GM18498 (cell line): ENCODE results near the gene STX10.

Experiments
- ATAC-seq: cut with Tn5 transposase; IDR thresholded peaks from one replicate; pipeline ENCODE4 v1.9.1; 2021; ENCODE audit warnings: mild to moderate bottlenecking, moderate library complexity; ENCODE audit not compliant: unreplicated experiment

The STX10 gene

DNA sequence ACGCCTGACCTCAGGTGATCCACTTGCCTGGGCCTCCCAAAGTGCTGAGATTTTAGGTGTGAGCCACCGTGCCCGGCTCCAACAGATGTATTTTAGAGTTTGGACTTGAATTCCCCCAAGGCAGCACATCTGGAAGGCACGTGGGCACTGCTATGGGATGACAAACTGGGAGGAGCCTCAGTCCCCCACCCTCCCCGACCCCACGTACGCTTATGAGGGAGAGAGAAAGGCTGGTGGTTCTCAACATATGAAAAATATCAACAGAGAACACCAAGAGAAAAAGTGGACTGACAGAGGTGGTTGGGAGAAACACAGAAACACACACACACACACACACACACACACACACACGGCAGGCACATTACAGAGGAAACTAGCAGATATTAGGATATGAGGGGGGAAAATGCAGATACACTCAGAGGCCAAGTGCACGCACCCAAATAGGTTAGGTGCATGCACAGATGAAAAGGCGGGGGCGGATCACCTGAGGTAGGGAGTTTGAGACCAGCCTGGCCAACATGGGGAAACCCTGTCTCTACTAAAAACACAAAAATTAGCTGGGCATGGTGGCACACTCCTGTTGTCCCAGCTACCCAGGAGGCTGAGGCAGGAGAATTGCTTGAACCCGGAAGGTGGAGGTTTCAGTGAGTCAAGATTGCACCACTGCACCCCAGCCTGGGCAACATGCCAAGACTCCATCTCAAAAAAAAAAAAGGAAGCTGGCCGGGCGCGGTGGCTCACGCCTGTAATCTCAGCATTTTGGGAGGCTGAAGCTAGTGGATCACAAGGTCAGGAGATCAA is 3.2 kb downstream of the STX10 start:
- no peak for ATAC-seq

DNA sequence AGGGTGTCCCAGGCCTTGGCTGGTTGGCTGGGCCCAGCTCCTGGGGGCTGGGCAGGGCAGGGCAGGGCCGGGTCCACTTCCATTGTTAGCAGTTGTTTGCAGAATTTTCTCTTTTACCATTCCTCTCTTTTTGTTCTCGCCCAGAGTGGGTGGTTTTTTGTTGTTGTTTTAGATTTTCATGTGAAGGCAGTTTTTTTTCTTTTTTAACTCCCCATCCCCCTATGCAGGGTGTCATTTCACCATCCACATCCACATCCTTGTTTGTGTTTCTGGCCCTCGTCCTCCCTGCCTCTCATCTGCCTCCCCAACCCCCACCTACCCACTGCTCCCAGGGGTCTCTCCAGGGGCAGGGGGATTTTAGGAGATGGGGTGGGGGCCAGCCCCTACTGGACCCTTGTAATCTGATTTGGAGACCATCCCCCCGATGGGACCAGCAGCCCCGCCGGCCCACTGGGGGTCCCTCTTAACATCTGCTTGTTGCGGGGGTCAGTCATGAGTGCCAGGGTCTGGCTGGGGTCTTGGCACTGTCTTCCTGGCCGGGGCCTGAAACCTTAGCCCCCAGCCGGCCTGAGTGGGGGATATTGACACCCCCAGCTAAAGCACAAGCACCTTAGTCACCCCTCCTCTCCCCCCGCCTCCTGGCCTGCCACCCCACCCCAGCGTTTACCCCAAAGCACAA is 10.4 kb downstream of the STX10 start:
- no peak for ATAC-seq

DNA sequence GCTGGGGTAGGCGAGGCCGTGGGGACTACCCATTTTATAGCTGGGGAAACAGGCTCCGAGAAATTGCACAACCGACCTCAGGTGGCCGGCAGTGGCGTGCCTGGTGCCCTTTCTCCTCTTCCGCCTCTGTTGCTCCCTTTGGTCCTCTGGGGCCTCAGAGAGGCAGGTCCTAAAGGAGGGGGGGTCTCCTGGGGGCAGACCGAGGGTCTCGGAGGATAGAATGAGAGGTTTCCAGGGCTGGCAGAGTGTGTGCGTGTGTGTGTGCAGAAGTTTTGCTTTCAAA is 11.3 kb downstream of the STX10 start:
- no peak for ATAC-seq

DNA sequence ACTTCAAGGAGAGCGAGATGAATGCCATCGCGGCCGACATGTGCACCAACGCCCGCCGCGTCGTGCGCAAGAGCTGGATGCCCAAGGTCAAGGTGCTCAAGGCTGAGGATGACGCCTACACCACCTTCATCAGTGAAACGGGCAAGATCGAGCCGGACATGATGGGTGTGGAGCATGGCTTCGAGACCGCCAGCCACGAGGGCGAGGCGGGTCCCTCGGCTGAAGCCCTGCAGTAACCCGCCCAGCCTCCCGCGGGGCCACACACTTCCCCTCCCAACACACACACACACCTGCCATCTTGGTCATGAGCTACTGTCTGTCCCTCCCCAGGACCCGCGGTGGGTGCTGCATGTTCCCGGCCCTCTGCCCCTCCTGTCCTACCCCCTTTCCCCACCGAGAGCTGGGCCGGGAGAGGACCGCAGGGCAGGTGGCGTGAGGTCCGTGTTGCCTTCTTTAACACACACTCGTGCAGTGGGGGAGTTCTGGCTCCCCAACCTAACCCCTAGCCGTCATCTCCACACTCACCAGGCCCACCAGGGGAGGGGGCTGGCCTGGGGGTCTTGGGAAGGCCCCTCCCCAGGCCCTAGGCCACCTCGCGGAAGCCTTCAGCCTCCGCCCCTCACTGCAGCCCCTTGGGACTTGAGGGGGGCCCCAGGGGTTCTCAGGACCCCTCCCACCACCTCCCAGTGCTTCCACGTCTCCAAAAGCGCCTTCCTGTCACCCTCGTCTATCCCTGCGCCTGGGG is 11.8 kb downstream of the STX10 start:
- no peak for ATAC-seq

DNA sequence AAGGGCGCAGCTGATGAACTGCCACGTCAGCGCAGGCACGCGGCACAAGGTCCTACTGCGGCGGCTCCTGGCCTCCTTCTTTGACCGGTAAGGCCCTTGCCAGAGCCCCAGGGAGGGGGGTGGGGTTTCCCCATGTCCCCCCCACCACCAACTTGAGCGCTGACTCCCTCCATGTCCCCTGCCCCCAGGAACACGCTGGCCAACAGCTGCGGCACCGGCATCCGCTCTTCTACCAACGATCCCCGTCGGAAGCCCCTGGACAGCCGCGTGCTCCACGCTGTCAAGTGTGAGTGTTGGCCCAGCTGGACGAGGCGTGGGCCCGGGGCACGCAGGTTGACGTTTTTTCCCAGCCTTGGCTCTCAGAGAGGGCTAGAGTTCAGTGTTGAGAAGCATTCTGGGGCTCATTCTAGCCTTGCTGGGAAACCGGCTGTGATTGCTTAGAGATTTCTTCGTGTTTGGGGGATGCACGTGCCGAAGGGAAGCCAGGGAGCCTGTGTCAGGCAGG is 12.8 kb downstream of the STX10 start:
- ATAC-seq: no peak

DNA sequence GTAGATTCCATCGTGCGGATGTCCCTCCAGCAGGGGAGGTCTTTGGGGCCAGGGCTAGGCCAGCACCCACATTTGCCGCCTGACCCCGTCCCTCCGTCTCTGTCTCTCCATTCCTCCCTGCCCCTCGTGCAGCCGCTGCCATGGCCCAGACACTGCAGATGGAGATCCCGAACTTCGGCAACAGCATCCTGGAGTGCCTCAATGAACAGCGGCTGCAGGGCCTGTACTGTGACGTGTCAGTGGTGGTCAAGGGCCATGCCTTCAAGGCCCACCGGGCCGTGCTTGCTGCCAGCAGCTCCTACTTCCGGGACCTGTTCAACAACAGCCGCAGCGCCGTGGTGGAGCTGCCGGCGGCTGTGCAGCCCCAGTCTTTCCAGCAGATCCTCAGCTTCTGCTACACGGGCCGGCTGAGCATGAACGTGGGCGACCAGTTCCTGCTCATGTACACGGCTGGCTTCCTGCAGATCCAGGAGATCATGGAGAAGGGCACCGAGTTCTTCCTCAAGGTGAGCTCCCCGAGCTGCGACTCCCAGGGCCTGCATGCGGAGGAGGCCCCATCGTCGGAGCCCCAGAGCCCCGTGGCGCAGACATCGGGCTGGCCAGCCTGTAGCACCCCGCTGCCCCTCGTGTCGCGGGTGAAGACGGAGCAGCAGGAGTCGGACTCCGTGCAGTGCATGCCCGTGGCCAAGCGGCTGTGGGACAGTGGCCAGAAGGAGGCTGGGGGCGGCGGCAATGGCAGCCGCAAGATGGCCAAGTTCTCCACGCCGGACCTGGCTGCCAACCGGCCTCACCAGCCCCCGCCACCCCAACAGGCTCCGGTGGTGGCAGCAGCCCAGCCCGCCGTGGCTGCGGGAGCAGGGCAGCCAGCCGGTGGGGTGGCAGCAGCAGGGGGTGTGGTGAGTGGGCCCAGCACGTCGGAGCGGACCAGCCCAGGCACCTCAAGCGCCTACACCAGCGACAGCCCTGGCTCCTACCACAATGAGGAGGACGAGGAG is 14.8 kb downstream of the STX10 start:
- ATAC-seq: no peak

DNA sequence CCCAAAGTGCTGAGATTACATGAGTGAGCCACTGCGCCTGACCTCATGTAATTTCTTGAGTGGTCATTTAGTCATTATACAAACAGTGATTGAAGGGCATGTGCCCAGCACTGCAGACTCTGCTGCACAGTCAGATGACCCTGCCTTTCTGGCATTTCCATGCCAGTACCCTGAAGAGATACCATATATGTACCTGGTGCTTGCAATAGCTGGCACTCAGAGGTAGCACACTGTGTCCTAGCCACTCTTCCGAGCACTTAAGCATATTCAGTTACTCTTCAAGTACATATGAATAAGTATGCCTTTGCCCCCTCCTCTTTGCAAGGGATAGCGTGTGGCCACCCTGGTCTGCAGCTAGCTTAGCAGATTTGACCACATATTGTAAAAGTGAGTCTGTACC is 15.5 kb downstream of the STX10 start:
- ATAC-seq: no peak

DNA sequence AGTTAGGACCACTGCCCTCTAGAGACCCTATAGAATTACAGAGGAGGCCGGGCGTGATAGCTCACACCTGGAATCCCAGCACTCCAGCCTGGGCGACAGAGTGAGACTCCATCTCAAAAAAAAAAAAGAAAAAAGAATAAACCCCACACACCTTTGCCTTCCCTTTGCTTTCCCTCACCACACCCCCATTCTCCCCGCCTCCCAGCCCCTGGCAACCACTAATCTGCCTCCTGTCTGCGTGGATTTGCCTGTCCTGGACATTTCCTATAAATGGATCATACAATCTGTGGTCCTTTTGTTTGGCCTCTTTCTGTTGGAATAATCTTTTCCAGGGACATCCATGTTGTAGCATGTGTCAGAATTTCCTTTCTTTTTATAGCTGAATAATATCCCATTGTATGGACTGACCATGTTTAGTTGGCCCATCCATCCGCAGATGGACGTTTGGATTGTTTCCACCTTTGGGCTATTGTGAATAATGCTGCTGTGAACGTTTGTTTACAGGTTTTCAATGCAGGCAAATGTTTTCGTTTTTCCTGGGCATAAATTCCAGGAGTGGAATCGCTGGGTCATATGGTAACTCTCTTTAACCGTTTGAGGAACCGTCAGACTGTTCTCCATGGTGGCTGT is 16.8 kb downstream of the STX10 start:
- ATAC-seq: no peak

DNA sequence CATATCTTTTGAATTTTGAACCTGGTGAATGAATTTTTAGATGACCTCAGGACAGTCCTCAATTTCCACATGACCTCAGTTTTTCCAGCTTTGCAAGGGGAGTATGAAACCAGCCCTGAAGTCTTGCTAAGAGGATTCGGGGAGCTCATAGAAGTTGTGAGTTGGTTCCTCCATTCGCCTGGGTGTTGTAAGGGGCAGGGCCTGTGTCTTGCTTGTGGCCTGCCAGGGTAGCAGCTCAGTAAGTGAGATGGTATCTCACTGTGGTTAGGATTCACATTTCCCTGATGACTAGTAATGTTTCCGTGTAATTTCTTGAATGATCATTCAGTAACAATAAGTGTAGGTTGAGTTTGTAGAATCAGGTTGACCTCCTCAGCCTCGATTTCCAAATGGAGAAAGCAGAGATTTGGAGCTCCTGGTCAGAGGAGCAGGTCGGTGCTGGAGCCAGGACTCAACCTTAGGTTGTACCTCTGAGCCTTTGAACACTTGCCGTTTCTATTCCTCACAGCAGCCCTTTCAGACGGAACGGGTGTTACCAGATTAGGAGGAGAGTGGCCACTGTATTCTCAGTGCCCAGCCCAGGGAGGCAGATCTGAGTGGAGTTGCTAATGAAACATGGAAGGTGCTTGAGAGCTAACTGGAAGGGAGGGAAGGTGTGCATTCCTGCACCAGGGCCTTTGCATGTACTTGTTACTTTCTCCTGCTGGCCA is 17.5 kb downstream of the STX10 start:
- no peak for ATAC-seq

DNA sequence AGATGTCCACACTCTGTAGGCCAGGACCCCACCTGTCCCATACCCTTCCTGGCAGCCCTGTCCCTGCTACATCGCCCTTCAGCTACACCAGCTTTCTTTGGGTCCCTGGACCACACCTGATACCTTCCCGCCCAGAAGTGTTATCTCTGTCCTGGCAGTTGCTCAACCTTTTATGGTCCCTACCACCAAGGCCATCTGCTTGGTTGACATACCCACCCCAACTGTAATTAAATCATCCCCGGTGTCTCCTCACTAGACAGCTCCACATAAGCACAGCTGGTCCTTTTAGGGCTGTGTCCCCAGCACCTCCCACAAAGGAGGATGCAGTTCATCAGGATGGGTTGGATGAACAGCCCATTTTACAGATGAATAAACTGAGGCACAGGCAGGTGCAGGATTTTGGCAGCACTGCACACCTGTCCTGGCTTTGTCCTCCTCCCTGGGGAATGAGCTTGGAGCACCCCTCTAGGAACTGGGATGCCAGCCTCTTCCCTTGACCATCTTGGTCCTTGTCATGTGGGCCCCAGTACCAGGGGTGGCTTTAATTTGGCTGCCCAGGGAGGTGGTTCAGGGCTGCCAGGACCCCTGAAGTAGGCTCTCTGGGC is 19.2 kb downstream of the STX10 start:
- ATAC-seq: no peak

DNA sequence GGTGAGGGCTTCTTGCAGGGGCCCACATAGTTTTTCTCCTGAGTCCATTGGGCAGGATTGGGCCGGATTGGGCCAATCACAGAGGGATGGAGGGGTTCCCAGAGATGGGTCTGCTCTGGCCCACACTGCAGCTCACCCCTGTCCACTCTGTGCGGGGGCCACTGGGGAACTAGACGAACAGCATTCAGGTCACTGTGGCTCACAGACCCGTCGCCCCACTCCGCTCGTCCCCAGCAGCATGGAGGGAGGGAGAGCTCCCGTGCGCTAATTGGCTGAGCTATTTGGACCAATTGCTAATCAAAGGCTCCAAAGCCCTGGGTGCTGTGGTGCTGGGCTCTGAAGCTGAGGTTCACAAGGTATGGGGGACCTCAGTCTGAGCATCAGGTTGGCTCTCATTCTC is 20.8 kb downstream of the STX10 start:
- ATAC-seq: no peak

DNA sequence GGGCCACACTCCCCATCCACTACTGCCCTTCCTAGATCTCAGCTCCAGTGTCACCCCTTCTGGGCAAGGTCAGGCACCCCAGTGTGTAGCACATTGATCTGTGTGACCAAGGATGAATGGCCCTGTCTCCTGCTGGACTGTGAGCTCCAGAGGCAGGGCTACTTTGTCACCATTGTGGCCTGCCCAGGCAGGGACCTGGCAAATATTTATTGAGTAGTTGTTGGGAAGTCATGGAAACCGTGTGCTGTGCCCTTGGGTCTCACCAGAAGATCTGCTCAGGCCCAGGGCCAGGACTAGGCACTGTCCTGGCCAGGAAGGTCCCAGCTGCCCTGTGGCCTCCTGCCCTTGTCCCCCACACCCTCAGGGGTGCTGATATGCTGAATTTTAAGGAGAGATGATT is 21.6 kb downstream of the STX10 start:
- ATAC-seq: no peak

DNA sequence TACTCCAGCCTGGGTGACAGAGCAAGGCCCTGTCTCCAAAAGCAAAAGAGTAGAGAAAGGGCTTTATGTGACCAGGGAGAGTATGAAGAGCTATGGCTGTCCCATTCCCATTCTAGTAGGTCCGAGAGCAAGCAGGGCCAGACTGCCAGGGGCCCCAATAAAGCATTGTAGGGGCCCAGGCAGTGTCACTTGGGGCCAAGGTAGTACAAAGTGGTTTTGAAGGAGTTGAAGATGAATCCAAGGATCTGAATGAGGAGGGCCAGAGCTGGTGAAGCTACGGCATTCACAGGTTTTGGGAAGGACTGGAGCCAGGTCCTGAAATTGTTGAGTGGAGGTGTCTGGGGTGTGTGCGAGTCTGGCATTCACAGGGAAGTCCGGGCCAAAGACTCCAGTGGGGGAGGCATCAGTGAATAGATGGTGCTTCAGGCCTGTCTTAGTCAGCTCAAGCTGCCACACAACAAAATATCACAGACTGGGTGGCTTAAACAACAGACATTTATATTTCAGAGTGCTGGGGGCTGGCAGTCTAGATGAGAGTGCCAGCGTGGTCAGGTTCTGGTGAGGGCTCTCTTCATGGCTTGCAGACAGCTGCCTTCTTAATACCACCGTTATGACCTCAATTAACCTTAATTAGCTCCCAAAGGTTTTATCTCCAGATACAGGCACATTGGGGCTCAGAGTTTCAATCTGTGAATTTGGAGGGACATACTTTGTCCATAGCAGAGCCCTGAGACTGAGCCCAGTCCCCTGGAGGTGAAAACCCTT is 22.2 kb downstream of the STX10 start:
- ATAC-seq: no peak

DNA sequence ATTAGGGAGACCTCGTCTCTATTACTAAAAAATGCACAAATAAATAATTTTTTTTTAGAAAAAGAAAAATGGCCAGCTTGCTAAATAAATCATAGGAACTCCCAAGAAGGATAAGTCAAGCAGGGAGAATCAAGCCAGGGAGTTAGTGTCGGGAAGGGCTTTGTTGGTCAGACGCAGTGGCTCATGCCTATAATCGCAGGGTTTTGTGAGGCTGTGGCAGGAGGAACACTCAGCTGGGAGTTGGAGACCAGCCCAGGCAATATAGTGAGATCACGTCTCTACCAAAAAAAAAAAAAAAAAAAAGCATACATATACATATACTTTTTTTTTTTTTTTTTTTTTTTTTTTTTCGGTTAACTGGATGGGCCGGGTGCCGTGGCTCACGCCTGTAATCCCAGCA is 23.1 kb downstream of the STX10 start:
- ATAC-seq: no peak

DNA sequence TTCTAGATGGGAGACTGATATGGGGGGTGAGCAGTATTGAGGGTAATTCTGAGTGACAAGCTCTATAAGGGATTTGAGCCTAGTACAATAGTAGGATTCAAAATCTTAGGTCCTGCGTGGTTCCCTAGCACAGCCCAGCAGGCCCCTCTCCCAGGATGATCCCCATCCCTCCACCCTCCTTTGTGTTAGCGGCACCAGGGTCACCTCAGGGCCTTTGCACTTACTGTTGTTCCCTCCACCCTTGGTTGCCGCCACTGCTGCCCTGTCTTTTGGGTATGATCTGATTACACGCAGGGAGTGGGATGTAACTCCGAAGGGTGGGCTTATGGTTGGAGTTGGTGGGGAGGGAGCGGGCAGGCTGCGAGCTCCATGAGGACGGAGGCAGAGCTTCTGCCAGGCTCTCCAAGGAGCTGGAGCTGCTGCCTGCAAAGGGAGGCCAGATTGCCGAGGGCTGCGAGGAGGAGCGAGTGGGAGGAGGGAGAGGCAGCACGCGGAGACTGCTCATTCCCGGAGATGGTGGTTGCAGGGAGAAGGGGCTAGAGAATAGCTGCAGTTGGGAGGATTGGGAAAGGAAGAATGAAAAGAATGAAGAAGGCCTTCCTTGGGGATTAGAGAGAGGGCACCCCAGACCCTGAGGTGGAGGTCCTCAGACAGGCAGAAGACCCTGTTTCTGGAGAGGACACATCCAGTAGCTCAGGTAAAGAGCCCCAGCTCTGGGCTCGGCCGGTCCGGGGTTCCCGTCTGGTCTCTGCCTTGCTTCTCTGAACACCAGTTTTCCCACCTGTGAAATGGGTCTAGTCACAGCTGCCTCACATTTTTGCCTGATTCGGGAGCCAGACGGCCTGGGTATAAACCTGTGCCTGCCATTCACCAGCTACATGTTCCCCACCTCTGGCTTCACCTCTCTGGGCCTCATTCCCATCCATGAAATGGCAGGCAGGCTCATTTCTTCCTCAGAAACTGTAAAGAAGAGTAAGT is 26.9 kb downstream of the STX10 start:
- ATAC-seq: no peak

DNA sequence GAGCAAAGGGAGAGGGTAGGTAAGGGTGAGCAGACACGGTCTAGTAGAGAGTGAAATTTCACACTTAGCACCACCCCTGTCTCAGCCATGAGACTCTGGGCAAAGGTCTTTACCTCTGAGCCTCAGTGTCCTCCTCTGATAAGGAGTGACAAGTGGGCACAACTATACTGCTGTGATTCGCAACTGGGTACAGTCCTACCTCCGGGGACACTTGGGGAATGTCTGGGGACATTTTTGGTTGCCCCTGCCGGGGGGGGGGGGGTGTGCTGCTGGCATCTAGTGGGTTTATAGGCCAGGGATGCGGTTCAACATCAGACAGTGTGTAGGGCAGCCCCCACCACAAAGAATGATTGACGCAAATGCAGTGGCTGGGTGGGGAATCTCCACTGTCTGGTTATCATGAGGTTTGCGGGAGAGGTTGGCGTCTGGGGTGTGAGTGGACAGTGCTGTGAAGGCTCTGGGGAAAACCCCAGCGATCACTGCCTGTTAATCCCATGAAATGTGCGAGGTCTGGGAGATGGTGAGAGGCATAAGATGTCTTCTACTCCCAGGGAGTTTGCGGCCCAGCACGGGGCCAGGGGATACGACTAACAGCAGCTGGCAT is 27.8 kb downstream of the STX10 start:
- no peak for ATAC-seq
